Activated CD8-positive, alpha-beta memory T cell treated with anti-CD3 and anti-CD28 coated beads, Interleukin-2, amount 10 ng/mL, durations not matched to agents 7 days and 5 days (primary cell): ENCODE data around the gene PDC. TPM values are rescaled to one million over a fixed set of nuclear protein-coding genes. Genes with fewer than 3 reads are reported as not detected.

Experiments
- ATAC-seq: fragments of 150-1000 bp; cut with Tn5 transposase; one replicate; pipeline ENCODE4 v1.10.0; 2021; ENCODE audit warnings: moderate library complexity
- CTCF ChIA-PET: fragments of 350-600 bp; sonication (Branson Sonifier 250); formaldehyde crosslinking; loops from one replicate; lab custom pipeline; 2021; ENCODE audit warnings: antibody characterized with exemption; lab: Charles Lee
- DNase-seq: peaks from one replicate; pipeline ENCODE4 v3.0.0-alpha.2; 2020
- H3K27ac Mint-ChIP-seq: one replicate; pipeline ENCODE4 v1.8.0; 2021; ENCODE audit warnings: mild to moderate bottlenecking, mixed read lengths
- H3K27me3 Mint-ChIP-seq: one replicate; pipeline ENCODE4 v1.8.0; 2021; ENCODE audit warnings: mixed read lengths
- H3K36me3 Mint-ChIP-seq: one replicate; pipeline ENCODE4 v1.8.0; 2021; ENCODE audit warnings: mild to moderate bottlenecking, mixed read lengths
- H3K4me1 Mint-ChIP-seq: one replicate; pipeline ENCODE4 v1.8.0; 2021; ENCODE audit warnings: mixed read lengths
- H3K4me3 Mint-ChIP-seq: one replicate; pipeline ENCODE4 v1.8.0; 2021; ENCODE audit warnings: mild to moderate bottlenecking, moderate library complexity, mixed read lengths
- H3K9me3 Mint-ChIP-seq: one replicate; pipeline ENCODE4 v1.8.0; 2022; ENCODE audit warnings: low read depth, mixed read lengths
- total RNA-seq, 2 experiments: library from RNA; stranded (reverse); gene quantifications; one replicate each; pipeline ENCODE4 v1.2.3, GENCODE V29; 2021

PDC gene
- total RNA-seq: not detected

GRCh38 chr1:186461014-186461413 lies at the start of gene PDC:
PDC (minus strand) TSS chr1:186461114; CDS start chr1:186449459, 11,655 bp downstream.
- no peaks in the 10 kb centered on the region for H3K9me3 Mint-ChIP-seq
- ATAC-seq (no peak), DNase-seq (no peak)
- no peak within 1 kb of the TSS for H3K4me3 Mint-ChIP-seq
- CTCF ChIA-PET: no interaction called here
- H3K27ac Mint-ChIP-seq: no peak within 1 kb of the TSS
- H3K27me3 Mint-ChIP-seq: no peaks in the 10 kb centered on the region
- H3K36me3 Mint-ChIP-seq: no peaks in the 10 kb centered on the region
- no peaks in the 10 kb centered on the region for H3K4me1 Mint-ChIP-seq

DNA sequence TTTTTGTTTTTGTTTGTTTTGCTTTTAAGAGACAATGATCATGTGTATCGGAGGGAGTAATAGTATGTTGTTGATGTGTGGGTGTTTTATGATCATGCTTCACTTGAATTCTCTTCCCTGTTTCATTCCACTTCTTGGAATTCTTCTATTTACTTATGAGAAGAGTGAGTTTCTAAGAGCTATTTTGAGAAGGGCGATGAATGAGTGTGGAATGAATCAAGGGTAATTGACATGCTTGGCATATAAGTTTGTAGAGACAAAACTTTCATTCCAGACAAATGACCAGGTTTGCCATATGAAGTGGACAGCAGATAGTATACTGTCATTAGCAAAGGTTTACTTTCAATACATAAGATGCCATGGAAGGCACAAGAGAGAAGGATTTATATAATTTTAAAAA lies 42.3 kb upstream of the PDC start:
- DNase-seq: no peak
- no peak overlapping the region for H3K27ac Mint-ChIP-seq
- CTCF ChIA-PET: no interaction called here

GRCh38 chr1:186502087-186502486 lies 41.2 kb upstream of the PDC start:
- Mint-ChIP-seq H3K4me3 (no peak overlapping the region), H3K36me3 (no peaks in the 10 kb centered on the region), H3K4me1 (no peaks in the 10 kb centered on the region), H3K9me3 (no peaks in the 10 kb centered on the region), H3K27ac (no peak overlapping the region), H3K27me3 (no peaks in the 10 kb centered on the region)
- ATAC-seq (no peak), DNase-seq (no peak)
- CTCF ChIA-PET: no interaction called here

More for the DNA sequence above, 42.3 kb upstream of the PDC start:
- Mint-ChIP-seq H3K36me3 (no peaks in the 10 kb centered on the region), H3K9me3 (no peaks in the 10 kb centered on the region), H3K27me3 (no peaks in the 10 kb centered on the region), H3K4me3 (no peak overlapping the region), H3K4me1 (no peaks in the 10 kb centered on the region)
- ATAC-seq: no peak

GRCh38 chr1:186500804-186501203 lies 39.9 kb upstream of the PDC start:
- CTCF ChIA-PET: no interaction called here
- no peak for ATAC-seq
- no peaks in the 10 kb centered on the region for H3K9me3 Mint-ChIP-seq
- H3K4me1 Mint-ChIP-seq: no peaks in the 10 kb centered on the region
- no peak overlapping the region for H3K4me3 Mint-ChIP-seq
- H3K36me3 Mint-ChIP-seq: no peaks in the 10 kb centered on the region
- H3K27me3 Mint-ChIP-seq: no peaks in the 10 kb centered on the region
- no peak overlapping the region for H3K27ac Mint-ChIP-seq
- no peak for DNase-seq

GRCh38 chr1:186499571-186499970 lies 38.7 kb upstream of the PDC start:
- Mint-ChIP-seq H3K4me1 (no peaks in the 10 kb centered on the region), H3K36me3 (no peaks in the 10 kb centered on the region), H3K4me3 (no peak overlapping the region), H3K9me3 (no peaks in the 10 kb centered on the region), H3K27me3 (no peaks in the 10 kb centered on the region), H3K27ac (no peak overlapping the region)
- ATAC-seq (no peak), DNase-seq (no peak)
- CTCF ChIA-PET: interaction anchor here (1.3 kb wide), 1 partner anchor 12 kb away, joined by 3 read pairs; no protein-coding TSS in a partner anchor

- CTCF ChIA-PET: interaction anchor here (1.3 kb wide), 1 partner anchor 11 kb away, joined by 3 read pairs; no protein-coding TSS in a partner anchor
- Mint-ChIP-seq H3K27me3 (no peaks in the 10 kb centered on the region), H3K4me3 (no peak overlapping the region), H3K9me3 (no peaks in the 10 kb centered on the region), H3K36me3 (no peaks in the 10 kb centered on the region), H3K27ac (no peak overlapping the region), H3K4me1 (no peaks in the 10 kb centered on the region)
- DNase-seq (no peak), ATAC-seq (no peak)
Measured at GRCh38 chr1:186498695-186499389, 37.9 kb upstream of the PDC start.

DNA sequence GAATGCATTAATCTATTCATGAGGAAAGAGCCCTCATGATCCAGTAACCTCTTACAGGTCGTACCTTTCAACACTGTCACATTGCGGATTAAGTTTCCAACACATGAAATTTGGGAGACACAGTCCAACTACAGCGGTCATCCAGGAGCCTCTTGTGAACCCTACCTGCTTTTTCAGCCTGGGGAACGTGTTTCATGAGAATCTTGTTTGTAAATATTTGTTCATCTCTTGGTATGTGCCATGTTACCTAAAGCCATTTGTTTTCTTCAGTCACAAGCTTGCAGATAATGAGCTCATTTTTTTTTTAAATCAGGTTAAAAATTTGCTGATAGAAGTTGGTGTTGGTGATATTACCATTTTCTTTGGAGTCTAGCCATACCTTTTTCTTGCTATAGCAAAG lies 37.2 kb upstream of the PDC start:
- Mint-ChIP-seq H3K27me3 (no peaks in the 10 kb centered on the region), H3K9me3 (no peaks in the 10 kb centered on the region), H3K4me3 (no peak overlapping the region), H3K36me3 (no peaks in the 10 kb centered on the region), H3K27ac (no peak overlapping the region), H3K4me1 (no peaks in the 10 kb centered on the region)
- CTCF ChIA-PET: no interaction called here
- ATAC-seq (no peak), DNase-seq (no peak)

GRCh38 chr1:186497651-186498050 lies 36.7 kb upstream of the PDC start:
- CTCF ChIA-PET: no interaction called here

GRCh38 chr1:186496171-186496851 lies 35.4 kb upstream of the PDC start:
- CTCF ChIA-PET: no interaction called here
- Mint-ChIP-seq H3K36me3 (no peaks in the 10 kb centered on the region), H3K4me3 (no peak overlapping the region), H3K9me3 (no peaks in the 10 kb centered on the region), H3K27ac (no peak overlapping the region), H3K4me1 (no peaks in the 10 kb centered on the region), H3K27me3 (no peaks in the 10 kb centered on the region)
- DNase-seq: no peak
- ATAC-seq: no peak

More at GRCh38 chr1:186497651-186498050, 36.7 kb upstream of the PDC start:
- Mint-ChIP-seq H3K9me3 (no peaks in the 10 kb centered on the region), H3K27me3 (no peaks in the 10 kb centered on the region), H3K4me1 (no peaks in the 10 kb centered on the region), H3K4me3 (no peak overlapping the region), H3K36me3 (no peaks in the 10 kb centered on the region), H3K27ac (no peak overlapping the region)
- ATAC-seq (no peak), DNase-seq (no peak)

- H3K4me3 Mint-ChIP-seq: no peak overlapping the region
- no peaks in the 10 kb centered on the region for H3K27me3 Mint-ChIP-seq
- CTCF ChIA-PET: no interaction called here
- ATAC-seq: no peak
- no peaks in the 10 kb centered on the region for H3K4me1 Mint-ChIP-seq
- no peaks in the 10 kb centered on the region for H3K9me3 Mint-ChIP-seq
- no peaks in the 10 kb centered on the region for H3K36me3 Mint-ChIP-seq
- no peak for DNase-seq
- no peak overlapping the region for H3K27ac Mint-ChIP-seq
Measured at GRCh38 chr1:186494832-186495271, 33.9 kb upstream of the PDC start.

DNA sequence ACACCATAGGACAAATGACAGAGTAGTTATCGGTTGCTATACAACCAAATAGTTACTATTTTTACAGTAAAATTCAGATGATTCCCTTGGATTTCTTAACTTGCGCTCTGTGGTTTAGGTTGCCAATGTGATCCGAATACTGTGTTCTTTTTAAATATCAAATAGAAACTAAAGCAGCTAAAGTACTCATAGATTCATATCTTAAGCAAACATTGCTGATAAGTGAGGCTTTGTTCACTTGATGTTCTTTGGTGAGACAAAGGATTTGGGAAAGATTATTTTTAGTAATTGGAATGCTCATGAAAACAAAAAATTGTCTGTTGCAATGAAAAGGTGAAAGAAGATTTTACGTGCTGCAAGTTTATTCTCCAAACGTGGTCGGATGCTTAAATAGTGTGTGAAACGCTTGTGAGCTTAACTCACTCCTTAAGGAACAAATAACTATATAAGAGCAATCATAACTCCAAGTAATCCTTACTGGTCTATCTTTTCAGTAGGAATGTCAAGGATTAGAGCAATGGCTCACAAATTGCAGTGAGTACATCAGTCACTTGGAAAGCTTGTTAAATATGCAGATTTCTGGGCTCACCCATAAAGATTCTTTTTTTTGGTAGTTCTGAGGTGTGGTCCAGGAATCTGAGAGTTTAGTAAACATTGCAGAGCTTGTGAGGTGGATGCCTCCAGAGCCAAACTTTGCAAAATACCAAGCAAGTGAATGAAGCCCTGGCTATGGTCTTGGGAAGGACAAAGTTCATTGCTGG lies 31.8 kb upstream of the PDC start:
- no peak for ATAC-seq
- no peak overlapping the region for H3K27ac Mint-ChIP-seq
- CTCF ChIA-PET: no interaction called here

GRCh38 chr1:186491336-186491735 lies 30.4 kb upstream of the PDC start:
- no peak overlapping the region for H3K4me3 Mint-ChIP-seq
- CTCF ChIA-PET: no interaction called here
- DNase-seq (no peak), ATAC-seq (no peak)
- no peaks in the 10 kb centered on the region for H3K9me3 Mint-ChIP-seq
- H3K27ac Mint-ChIP-seq: no peak overlapping the region
- H3K36me3 Mint-ChIP-seq: no peaks in the 10 kb centered on the region
- no peaks in the 10 kb centered on the region for H3K4me1 Mint-ChIP-seq
- H3K27me3 Mint-ChIP-seq: no peaks in the 10 kb centered on the region

More for the DNA sequence above, 31.8 kb upstream of the PDC start:
- H3K9me3 Mint-ChIP-seq: no peaks in the 10 kb centered on the region
- H3K4me3 Mint-ChIP-seq: no peak overlapping the region
- DNase-seq: no peak
- no peaks in the 10 kb centered on the region for H3K4me1 Mint-ChIP-seq
- no peaks in the 10 kb centered on the region for H3K27me3 Mint-ChIP-seq
- H3K36me3 Mint-ChIP-seq: no peaks in the 10 kb centered on the region

DNA sequence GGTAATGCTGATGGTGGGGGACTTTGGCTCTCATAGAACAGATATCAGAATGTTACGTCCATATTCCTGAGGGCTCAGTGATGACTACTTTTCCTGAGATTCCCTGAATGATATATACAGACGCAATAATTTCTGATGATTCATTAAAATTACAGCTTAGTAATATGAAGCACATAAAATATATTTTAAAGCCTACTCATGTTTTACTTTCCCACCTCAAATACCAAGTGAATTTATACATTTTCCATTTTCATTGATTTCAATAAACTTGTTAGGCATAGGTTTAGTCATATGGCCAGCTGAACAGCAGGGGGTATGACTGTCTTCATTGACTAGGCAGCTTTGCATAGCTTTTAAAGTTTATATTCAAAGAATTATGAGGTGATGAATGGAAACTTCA lies 26.2 kb upstream of the PDC start:
- H3K27ac Mint-ChIP-seq: no peak overlapping the region
- no peaks in the 10 kb centered on the region for H3K36me3 Mint-ChIP-seq
- no peaks in the 10 kb centered on the region for H3K9me3 Mint-ChIP-seq
- DNase-seq (no peak), ATAC-seq (no peak)
- H3K27me3 Mint-ChIP-seq: peaks cover 4% of the 10 kb centered on the region
- CTCF ChIA-PET: interaction anchor here (1.4 kb wide), 1 partner anchor 12 kb away, joined by 3 read pairs; no protein-coding TSS in a partner anchor
- H3K4me1 Mint-ChIP-seq: no peaks in the 10 kb centered on the region
- no peak overlapping the region for H3K4me3 Mint-ChIP-seq
